WTC11 (cell line): Measurements from ENCODE around the gene SYT1.

Experiments used
- CREB1 ChIP-seq: sonication (generic); formaldehyde crosslinking; IDR thresholded peaks from 2 replicates; pipeline ENCODE4 v1.8.0; 2023; ENCODE audit warnings: mild to moderate bottlenecking, missing genetic modification reagents
- E2F1 ChIP-seq: sonication (generic); formaldehyde crosslinking; IDR thresholded peaks from 2 replicates; pipeline ENCODE4 v1.8.0; 2022; ENCODE audit warnings: mild to moderate bottlenecking, missing genetic modification reagents
- E2F4 ChIP-seq: sonication (generic); formaldehyde crosslinking; IDR thresholded peaks from 2 replicates; pipeline ENCODE4 v1.8.1; 2022; ENCODE audit warnings: low read depth, mild to moderate bottlenecking, moderate library complexity, missing genetic modification reagents, borderline replicate concordance
- FOXJ3 ChIP-seq: sonication (generic); formaldehyde crosslinking; IDR thresholded peaks from 2 replicates; pipeline ENCODE4 v1.9.0; 2021; ENCODE audit warnings: missing genetic modification reagents, mild to moderate bottlenecking, borderline replicate concordance
- FOXP1 ChIP-seq: sonication (generic); formaldehyde crosslinking; IDR thresholded peaks from 2 replicates; pipeline ENCODE4 v1.8.0; 2022; ENCODE audit warnings: missing genetic modification reagents, mild to moderate bottlenecking, moderate library complexity, borderline replicate concordance
- GABPB1 ChIP-seq: sonication (generic); formaldehyde crosslinking; IDR thresholded peaks from 2 replicates; pipeline ENCODE4 v1.8.1; 2023; ENCODE audit warnings: mild to moderate bottlenecking, missing genetic modification reagents
- GRHL2 ChIP-seq: fragments of 250-450 bp; sonication (Bioruptor Pico); IDR thresholded peaks from 2 replicates; pipeline ENCODE4 v1.8.0; 2022; ENCODE audit warnings: mild to moderate bottlenecking, moderate library complexity; ENCODE audit not compliant: insufficient replicate concordance, severe bottlenecking
- NR2C2 ChIP-seq: sonication (generic); formaldehyde crosslinking; IDR thresholded peaks from 2 replicates; pipeline ENCODE4 v1.8.0; 2022; ENCODE audit warnings: mild to moderate bottlenecking, missing genetic modification reagents
- USF2 ChIP-seq: sonication (generic); formaldehyde crosslinking; IDR thresholded peaks from 2 replicates; pipeline ENCODE4 v1.8.1; 2023; ENCODE audit warnings: mild to moderate bottlenecking, missing genetic modification reagents, moderate library complexity
- ZNF532 ChIP-seq: fragments of 250-450 bp; sonication (Bioruptor Pico); IDR thresholded peaks from 2 replicates; pipeline ENCODE4 v1.9.0; 2021; ENCODE audit warnings: mild to moderate bottlenecking, borderline replicate concordance
- TF ChIP-seq, protein P1 (sequence below): fragments of 200-600 bp; IDR thresholded peaks from 2 replicates; pipeline ENCODE4 v1.8.0; 2022; ENCODE audit warnings: antibody characterized with exemption
- TF ChIP-seq, protein P2 (sequence below): sonication (generic); formaldehyde crosslinking; IDR thresholded peaks from 2 replicates; pipeline ENCODE4 v1.8.0; 2023; ENCODE audit warnings: missing genetic modification reagents
- TF ChIP-seq, protein P3 (sequence below): sonication (generic); formaldehyde crosslinking; IDR thresholded peaks from 2 replicates; pipeline ENCODE4 v1.8.0; 2022; ENCODE audit warnings: mild to moderate bottlenecking, missing genetic modification reagents

DNA sequence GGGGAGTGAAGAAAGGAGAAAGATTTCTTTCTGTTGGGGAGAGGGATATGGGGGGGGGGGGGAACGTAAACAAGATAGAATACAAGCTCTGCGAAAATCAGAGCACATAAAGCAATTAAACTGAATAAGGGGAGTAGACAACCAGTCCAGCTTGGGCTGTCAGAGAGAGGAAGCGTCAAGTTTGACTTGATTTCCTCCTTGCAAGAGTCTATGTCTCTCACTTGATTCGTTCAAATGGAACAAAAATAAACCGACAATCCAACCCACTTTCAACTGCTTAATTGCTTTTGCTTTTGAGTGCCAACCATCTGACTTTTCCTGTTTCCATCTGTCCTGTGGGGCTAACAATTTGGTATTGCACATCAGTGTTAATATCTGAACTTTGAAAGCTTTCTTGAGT is 942 bp downstream of the SYT1 start:
- TF ChIP-seq GABPB1 = no peak
- no peak for TF ChIP-seq GRHL2 (CRISPR knock-in tag)
- TF ChIP-seq, protein P1, sequence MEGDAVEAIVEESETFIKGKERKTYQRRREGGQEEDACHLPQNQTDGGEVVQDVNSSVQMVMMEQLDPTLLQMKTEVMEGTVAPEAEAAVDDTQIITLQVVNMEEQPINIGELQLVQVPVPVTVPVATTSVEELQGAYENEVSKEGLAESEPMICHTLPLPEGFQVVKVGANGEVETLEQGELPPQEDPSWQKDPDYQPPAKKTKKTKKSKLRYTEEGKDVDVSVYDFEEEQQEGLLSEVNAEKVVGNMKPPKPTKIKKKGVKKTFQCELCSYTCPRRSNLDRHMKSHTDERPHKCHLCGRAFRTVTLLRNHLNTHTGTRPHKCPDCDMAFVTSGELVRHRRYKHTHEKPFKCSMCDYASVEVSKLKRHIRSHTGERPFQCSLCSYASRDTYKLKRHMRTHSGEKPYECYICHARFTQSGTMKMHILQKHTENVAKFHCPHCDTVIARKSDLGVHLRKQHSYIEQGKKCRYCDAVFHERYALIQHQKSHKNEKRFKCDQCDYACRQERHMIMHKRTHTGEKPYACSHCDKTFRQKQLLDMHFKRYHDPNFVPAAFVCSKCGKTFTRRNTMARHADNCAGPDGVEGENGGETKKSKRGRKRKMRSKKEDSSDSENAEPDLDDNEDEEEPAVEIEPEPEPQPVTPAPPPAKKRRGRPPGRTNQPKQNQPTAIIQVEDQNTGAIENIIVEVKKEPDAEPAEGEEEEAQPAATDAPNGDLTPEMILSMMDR = no peak
- no peak for TF ChIP-seq FOXP1
- TF ChIP-seq E2F4 (CRISPR knock-in tag) = no peak
- TF ChIP-seq, protein P2, sequence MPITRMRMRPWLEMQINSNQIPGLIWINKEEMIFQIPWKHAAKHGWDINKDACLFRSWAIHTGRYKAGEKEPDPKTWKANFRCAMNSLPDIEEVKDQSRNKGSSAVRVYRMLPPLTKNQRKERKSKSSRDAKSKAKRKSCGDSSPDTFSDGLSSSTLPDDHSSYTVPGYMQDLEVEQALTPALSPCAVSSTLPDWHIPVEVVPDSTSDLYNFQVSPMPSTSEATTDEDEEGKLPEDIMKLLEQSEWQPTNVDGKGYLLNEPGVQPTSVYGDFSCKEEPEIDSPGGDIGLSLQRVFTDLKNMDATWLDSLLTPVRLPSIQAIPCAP (CRISPR knock-in tag) = no peak
- TF ChIP-seq E2F1 (CRISPR knock-in tag) = no peak
- no peak for TF ChIP-seq ZNF532 (CRISPR knock-in tag)
- TF ChIP-seq, protein P3, sequence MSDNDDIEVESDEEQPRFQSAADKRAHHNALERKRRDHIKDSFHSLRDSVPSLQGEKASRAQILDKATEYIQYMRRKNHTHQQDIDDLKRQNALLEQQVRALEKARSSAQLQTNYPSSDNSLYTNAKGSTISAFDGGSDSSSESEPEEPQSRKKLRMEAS = no peak
- no peak for TF ChIP-seq NR2C2 (CRISPR knock-in tag)
- no peak for TF ChIP-seq FOXJ3 (CRISPR knock-in tag)
- no peak for TF ChIP-seq CREB1 (CRISPR knock-in tag)
- no peak for TF ChIP-seq USF2 (CRISPR knock-in tag)
